NCI-H345 treated with DMSO at 0.1 percent for 48 hours (cell line): ENCODE measurements around the gene SH3PXD2A.
A peak's percentile ranks its signal among the peaks of the same experiment; 100 is the strongest.

Source experiments
- DNase-seq: peaks from one replicate; lab custom pipeline; 2025; ENCODE audit not compliant: unreplicated experiment; lab: John Stamatoyannopoulos, UW

SH3PXD2A gene

GRCh38 chr10:103692952-103693811 is 162.2 kb downstream of the SH3PXD2A start:
- DNase-seq, result no peak

GRCh38 chr10:103692436-103692951 is 162.9 kb downstream of the SH3PXD2A start:
- no peak for DNase-seq

- DNase-seq, result no peak
These were observed 163.5 kb downstream of the SH3PXD2A start for GRCh38 chr10:103691723-103692435.

GRCh38 chr10:103691267-103691666 is 164.1 kb downstream of the SH3PXD2A start:
- no peak for DNase-seq

GRCh38 chr10:103690281-103690680 is 165.1 kb downstream of the SH3PXD2A start:
- no peak for DNase-seq

GRCh38 chr10:103688491-103688890 is 166.9 kb downstream of the SH3PXD2A start:
- no peak for DNase-seq

GRCh38 chr10:103687718-103688117 is 167.7 kb downstream of the SH3PXD2A start:
- no peak for DNase-seq

GRCh38 chr10:103687172-103687571 is 168.2 kb downstream of the SH3PXD2A start:
- DNase-seq, result no peak

GRCh38 chr10:103685880-103686669 is 169.3 kb downstream of the SH3PXD2A start:
- DNase-seq, result peak; percentile 50

GRCh38 chr10:103683851-103684250 is 171.5 kb downstream of the SH3PXD2A start:
- no peak for DNase-seq

GRCh38 chr10:103682631-103683030 is 172.7 kb downstream of the SH3PXD2A start:
- no peak for DNase-seq

GRCh38 chr10:103681617-103682399 is 173.6 kb downstream of the SH3PXD2A start:
- DNase-seq, result no peak

GRCh38 chr10:103680869-103681236 is 174.5 kb downstream of the SH3PXD2A start:
- no peak for DNase-seq

- DNase-seq, result no peak
These were observed 176.1 kb downstream of the SH3PXD2A start for GRCh38 chr10:103679096-103679790.

- DNase-seq, result no peak
These were observed 177.2 kb downstream of the SH3PXD2A start for GRCh38 chr10:103678178-103678526.

- no peak for DNase-seq
These were observed 177.7 kb downstream of the SH3PXD2A start for GRCh38 chr10:103677486-103678177.

GRCh38 chr10:103676851-103677417 is 178.4 kb downstream of the SH3PXD2A start:
- DNase-seq, result no peak

- DNase-seq, result no peak
These were observed 179.2 kb downstream of the SH3PXD2A start for GRCh38 chr10:103676058-103676785.
